Glomerular visceral epithelial cell (primary cell): ENCODE data around the gene STARD5.

Experiments used
- DNase-seq: peaks from one replicate; pipeline ENCODE4 v3.0.0-alpha.2; 2016; ENCODE audit errors: extremely low spot score

The STARD5 gene

GRCh38 chr15:81274255-81274654 lies 49.7 kb downstream of the STARD5 start:
- DNase-seq: no peak

DNA sequence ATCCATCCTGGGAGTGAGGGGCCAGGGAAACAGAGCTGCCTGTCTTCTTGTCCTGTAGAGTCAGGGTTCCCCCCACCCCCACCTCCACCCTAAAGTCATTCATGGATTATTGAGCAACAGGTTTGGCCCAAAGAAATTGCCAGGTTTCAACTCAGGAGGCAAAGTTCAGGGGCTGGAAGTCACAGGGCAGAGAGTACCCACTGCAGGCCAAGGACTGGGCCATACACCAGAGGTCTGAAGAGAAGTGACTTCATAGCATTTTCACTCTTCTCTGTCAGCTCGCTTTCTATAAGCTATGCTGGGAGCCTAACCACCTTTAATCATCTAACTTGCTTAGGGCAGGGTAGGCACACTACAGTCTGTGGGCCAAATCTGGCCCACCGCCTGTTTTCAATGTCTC lies 50.1 kb downstream of the STARD5 start:
- DNase-seq: no peak

- no peak for DNase-seq
Measured at GRCh38 chr15:81273200-81273599, 50.7 kb downstream of the STARD5 start.

DNA sequence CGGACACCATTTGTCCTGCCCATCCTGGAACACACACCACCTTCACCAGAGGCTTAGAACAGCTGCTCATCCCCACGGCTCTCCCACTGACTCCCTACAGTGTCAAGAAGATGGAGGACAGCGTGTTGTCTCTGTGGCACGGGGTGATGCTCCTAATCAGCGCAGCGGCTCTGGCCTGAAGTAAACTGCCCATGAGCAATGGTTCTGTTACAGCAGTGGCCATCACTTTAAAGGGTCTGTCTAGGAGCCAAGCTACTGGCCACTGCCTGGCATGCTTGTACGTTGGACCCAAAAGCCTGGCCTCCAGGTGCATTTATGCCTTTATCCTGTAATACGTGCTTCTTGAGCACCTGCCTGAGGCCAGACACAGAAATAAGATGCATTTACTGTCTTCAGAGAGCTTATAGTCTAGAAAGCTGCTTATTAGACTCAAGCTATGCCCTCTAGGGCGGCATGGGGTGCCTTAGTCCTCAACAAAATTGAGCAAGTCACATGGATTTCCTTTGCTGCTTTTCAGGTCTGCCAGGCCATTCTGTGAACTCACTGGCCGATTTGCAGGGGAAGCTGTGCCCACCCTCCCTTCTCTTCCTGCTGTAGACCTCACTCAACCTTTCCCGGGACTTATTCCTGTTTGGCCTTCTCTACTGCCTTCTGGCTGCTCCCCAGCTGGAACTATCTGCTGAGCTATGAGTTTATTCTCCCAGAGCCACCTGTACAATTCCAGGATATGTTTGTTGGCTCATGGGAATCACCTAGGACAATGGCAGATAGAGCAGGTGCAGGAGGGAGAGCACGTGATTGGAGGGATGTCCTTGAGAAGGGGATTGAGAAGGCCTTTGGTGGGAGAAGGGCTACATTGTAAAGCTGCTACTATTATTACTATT lies 51.9 kb downstream of the STARD5 start:
- no peak for DNase-seq

DNA sequence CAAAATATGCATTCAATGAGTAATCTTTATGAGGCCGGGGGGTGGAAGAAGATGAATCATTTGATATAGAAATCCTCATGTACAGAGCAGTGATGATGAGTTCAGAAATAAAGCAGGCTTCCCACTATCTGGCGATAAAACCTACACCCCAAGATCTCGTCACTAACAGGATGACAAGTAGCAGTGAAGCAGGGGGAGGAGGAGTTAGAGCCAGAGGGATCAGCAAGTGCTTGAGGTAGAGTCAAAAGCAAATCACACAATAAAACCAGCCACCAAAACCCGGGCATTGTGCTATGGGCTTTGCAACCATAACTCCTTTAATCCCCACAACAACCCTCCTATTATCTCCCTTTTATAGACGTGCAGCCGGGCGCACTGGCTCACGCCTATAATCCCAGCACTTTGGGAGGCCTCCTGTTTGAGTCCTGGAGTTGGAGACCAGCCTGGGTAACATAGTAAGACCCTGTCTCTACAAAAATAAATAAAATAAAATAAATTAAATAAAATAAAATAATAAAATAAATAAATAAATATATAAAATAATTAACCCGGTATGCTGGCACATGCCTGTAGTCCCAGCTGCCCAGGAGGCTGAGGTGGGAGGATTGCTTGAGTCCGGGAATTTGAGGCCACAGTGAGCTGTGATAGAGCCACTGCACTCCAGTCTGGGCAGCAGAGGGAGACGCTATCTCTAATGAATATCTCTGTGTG lies 53.0 kb downstream of the STARD5 start:
- DNase-seq: no peak

DNA sequence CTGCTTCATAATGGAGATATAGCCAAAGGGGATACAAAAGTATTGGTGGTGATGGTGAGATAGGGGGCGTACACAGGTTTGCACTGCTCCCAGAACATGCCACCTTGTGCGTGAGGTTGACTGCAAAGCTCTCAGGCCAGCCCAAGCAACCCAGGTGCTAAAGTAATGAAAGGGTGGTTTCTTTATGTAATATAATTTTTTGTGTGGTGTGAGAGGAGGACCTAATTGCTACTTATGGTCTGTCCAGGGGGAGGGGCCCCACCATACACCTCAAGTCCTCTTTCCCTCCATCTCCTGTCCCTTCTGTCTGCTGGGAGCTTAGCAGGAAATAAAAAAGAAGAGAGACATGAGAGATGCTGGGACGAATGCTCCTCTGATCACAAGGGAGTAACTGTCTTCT lies 53.8 kb downstream of the STARD5 start:
- DNase-seq: no peak

DNA sequence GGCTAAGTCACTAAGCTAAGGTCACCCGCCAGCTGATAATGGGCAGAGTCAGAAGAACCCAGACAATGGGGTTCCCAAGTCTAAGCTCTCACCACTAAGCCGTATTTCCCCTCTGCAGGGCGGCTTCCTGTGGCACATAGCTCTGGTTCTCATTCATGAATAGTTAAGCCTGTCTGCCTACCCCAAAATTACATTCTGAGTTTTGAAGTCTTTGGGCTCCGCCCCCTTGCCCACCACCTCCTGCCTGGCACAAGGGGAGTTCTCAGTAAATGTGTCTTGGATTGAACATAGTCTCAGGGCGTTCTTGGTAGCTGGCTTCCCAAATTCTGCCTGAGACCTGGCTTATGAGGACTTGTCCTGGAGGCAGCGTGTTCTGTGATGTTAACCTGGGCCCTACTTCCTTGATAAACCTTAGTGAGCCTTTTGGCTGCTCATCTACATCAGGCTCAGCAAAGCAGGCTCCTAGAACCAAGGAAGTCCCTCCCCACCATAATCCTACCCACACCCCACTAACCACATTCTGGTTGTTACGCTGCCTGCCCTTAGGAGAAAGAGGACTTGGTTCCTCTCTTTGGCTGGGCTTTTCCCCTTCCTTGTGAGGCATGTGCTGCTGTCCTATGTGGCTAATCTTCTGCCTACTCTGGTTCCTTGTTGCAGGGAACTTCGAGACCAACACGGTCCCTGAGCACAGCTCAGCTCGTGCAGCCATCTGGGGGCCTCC lies 54.9 kb downstream of the STARD5 start:
- DNase-seq: no peak

DNA sequence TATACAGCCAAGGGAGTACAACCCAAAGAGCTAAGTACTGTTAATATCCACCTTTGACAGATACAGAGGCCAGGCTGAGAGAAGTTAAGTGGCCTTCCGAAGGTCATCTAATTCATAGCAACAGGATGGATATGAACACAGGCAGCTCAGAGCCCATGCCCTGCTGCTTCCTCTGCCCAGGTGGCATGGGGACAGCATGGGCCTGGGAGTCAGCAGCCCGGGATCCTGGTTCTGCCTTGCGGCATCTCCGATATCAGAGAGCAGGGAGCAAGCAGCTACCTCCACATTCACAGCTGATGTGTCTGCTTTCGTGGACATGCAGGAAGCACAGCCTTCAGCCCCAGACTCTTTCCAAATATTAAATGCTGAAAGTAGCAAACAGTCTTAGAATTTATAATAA lies 55.6 kb downstream of the STARD5 start:
- DNase-seq: no peak

DNA sequence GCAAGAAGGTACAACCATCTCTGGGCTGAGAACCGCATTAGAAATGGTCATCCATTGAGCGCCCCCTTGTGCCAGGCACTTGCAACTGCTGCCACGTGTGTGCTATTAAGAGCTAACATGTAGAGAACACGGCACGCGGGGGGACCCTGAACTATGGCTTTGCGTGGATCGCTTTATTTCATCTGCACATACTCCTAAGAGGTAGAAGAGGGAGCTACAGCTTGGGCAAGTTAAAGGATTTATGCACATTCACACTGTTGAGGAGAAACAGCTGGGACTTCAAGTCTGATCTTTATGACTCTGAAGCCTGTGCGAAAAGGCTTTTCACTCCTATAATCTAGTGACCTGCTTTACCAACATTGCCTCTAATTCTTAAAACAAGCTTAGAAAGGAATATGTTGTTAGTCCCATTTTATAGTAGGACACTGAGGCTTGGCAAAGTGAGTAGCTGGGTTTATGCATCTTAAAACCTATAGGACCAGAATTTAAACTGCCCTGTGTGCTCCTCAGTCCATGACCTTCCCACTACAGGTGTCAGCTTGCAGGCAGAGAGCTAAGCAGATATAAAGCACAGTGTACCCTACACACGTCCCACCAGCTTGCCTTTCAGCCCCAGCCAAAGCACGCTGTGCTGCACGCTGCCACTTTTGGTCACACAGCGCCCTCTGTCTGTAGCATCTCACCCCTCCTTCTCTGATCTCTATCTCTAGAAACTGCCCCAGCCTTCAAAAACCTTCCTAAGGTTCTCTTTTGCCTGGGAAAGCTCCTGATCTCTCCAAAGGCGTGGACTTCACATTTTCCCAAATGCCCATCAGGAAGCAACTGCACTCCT lies 57.8 kb downstream of the STARD5 start:
- peak; percentile 70 for DNase-seq

DNA sequence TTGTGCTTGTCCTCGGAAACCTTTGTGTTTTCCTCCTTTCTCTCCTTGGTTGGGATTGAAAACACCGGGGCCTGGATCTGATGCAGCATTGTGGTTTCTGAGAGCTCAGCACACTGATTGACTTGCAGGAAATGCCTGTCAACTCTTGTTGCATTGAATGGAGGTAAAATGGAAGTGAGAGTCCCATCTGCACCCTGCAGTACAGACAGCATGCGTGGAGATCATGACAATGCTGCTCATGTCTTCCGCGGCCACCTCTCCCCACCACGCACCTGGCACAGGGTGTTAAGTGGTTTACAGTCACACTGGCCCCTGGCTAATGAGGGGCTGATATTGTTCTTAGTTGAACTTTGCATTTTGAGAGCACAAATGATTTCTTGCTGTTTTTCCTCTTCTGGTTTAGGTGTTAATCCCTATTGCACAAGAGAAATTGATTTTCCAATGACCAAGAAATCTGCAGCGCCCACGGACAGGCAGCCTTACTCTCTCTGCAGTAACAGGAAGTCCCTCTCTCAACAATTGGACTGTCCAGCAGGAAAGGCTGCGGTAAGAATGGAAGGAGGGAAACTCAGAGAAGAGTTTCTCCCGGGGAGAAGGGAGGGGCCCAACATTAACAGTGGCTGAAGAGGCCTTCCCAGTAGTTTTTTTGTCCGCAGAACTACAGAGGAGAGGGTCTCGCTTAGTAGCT lies 58.5 kb downstream of the STARD5 start:
- DNase-seq: no peak

DNA sequence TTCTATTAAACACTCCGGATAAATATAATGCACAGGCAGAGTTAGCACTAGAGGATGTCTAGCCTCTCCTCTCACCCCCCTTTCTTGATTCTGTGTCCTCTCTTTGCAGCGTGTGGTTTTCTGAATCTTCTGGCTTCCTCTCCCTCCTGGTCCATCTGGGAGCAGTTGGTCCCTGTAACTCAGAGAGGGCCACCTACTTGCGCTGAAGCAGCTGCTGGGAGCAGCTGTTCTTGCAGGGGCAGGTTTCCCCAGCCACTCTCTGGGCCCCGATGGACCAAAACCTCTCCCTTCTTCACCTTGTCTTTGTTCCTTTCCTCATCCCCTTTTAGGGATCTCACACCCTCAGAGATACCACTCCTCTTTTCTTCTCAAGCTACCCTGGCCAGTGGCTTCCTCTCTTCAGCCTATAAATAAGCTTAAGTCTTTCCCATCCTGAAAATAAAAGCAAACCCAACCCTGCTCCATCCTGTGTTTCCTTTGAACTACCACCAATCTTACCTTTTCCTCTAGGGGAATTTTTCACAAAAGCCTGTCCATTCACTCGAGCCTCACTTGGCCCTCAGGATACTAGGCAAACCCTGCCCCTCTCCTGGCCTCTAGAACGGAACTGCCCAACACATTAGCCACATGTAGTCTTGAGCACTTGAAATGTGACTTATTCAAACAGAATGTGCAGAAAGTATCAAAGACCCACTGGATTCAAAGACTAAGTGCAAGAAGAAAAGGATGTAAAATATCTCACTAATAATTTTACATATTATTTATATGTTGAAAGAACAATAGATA lies 59.7 kb downstream of the STARD5 start:
- DNase-seq: no peak

DNA sequence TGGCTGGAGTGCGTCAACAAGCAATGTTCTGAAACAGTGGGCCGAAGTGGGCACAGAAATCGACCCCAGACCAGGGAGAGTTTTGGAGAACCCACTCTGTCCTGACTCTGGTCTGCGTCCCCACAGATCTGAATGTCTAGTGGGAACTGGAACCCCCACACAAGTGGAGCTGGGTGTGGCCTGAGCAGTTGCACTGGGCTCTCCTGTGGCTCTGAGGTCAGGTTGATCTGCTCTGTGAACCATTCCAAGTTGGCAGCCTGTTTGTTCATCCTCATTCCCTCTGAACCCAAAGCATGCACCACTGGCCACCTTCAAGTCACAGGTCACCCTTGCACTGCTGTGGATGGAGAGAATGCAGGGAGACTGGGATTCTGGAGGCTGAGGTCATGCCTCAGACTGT lies 60.5 kb downstream of the STARD5 start:
- DNase-seq: peak; percentile 2

GRCh38 chr15:81261172-81261811 lies 62.6 kb downstream of the STARD5 start:
- no peak for DNase-seq

DNA sequence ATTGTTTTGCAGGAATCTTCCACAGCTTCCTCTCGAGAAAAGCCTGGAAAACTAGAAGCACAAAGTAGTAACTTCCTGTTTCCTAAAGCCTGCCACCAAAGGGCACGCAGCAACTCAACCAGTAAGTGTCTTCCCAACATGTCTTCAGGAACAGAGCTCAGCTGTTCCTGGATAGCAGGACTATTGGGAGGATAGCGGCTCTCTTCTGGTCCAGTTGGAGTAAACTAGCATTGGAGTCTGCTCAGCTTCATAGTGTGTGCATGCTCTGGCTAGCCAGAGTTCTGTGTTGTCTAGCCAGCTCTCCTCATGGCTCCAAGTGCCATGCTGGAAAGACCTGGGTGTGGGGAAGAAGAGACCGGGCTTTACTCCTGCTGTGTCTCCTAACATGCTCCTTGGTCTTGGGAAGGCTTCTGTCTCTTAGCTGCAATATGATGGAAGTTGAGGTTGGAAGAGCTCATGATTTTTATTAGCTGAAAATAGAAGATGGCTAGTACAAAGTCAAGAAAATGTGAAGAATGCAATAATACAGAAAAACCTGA lies 64.1 kb downstream of the STARD5 start:
- DNase-seq: no peak
